ENCODE measurements around the gene TRIP12. TPM values are rescaled to one million over a fixed set of nuclear protein-coding genes. Genes with fewer than 3 reads are reported as not detected.
"Not testable (repeated sequence)": the region's sequence is repeated elsewhere in the genome, so short reads cannot be mapped to it uniquely, and the experiment has no call there.

TRIP12 gene
- total RNA-seq, 1 experiment from 2014 or later = 368 TPM

DNA sequence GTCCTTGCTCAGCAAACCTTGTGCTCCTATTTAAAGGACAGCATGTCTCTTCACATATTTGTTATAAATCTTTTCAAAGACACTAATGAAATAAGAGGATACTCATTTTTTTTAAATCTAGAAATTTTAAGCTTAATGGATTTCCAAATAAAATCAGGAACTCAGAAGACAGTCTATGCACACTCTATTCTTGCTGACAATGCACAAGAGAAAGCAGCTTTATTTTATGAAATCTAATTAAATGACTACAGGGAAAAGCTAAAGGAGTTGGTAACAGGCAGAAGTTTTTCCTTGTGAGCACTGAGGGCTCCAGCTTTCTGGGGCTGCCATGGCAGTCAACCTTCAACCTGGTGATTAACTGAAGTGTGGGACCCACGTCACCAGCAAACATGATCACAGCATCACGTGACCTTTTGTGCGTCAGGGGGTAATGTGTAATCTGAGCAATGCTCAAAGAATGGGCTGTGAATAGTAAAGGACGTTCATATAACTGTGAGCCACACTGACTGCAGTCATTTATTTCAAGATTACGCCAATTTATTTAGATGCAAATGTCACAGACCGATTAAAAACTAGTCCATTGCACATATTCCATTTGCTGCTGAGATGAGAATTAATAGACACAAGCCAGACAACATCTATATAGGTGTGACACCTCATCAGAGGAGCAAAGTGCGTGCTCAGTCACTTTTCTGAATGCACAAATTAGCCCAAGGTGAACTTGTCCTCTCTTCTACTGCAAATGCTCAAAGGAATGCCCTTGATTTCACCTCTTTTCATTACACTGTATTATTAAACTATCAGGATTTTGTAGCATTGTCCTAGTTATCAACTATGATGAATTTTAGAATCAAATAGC is 195.9 kb downstream of the TRIP12 start:
- Histone ChIP-seq H3K27ac (ENCODE audit: low read length) (no peak overlapping the region), H3K9me3 (ENCODE audit: control insufficient read depth, insufficient read depth, low read depth, low read length) (no peaks in the 10 kb centered on the region), H3K36me3 (ENCODE audit: control insufficient read depth, insufficient read depth, low read length) (no peaks in the 10 kb centered on the region), H3K27me3 (ENCODE audit: control insufficient read depth, insufficient read depth, low read length) (peaks cover 3% of the 10 kb centered on the region; the same call in 1 of the 2 replicates), H3K4me1 (ENCODE audit: control insufficient read depth, insufficient read depth, low read length) (no peaks in the 10 kb centered on the region), H3K4me3 (ENCODE audit: low read depth in 2 of 2, low read length in 2 of 2) (no peak overlapping the region)
- POLR2A ChIA-PET = no interaction called here
- CTCF ChIA-PET = no interaction called here
- DNase-seq (ENCODE audit: low read depth, low spot score) (peak; percentile 42), ATAC-seq (no peak)
- no TSS peak for BruUV-seq (replicated peaks)
- intact Hi-C loops (cut with micrococcal nuclease; ENCODE audit: unreplicated experiment) (no loop called here), in situ Hi-C loops (cut with HindIII; ENCODE audit: low pct_unique_long_range_greater_than_20kb, low sequenced_read_pairs) (no loop called here)
- TF ChIP-seq, protein P1, sequence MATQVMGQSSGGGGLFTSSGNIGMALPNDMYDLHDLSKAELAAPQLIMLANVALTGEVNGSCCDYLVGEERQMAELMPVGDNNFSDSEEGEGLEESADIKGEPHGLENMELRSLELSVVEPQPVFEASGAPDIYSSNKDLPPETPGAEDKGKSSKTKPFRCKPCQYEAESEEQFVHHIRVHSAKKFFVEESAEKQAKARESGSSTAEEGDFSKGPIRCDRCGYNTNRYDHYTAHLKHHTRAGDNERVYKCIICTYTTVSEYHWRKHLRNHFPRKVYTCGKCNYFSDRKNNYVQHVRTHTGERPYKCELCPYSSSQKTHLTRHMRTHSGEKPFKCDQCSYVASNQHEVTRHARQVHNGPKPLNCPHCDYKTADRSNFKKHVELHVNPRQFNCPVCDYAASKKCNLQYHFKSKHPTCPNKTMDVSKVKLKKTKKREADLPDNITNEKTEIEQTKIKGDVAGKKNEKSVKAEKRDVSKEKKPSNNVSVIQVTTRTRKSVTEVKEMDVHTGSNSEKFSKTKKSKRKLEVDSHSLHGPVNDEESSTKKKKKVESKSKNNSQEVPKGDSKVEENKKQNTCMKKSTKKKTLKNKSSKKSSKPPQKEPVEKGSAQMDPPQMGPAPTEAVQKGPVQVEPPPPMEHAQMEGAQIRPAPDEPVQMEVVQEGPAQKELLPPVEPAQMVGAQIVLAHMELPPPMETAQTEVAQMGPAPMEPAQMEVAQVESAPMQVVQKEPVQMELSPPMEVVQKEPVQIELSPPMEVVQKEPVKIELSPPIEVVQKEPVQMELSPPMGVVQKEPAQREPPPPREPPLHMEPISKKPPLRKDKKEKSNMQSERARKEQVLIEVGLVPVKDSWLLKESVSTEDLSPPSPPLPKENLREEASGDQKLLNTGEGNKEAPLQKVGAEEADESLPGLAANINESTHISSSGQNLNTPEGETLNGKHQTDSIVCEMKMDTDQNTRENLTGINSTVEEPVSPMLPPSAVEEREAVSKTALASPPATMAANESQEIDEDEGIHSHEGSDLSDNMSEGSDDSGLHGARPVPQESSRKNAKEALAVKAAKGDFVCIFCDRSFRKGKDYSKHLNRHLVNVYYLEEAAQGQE (IDR thresholded peaks at IDR 0.05; ENCODE audit: insufficient read depth in 1 of 2, low read depth in 2 of 2, low read length in 1 of 2) = no peak
- TF ChIP-seq, protein P2, sequence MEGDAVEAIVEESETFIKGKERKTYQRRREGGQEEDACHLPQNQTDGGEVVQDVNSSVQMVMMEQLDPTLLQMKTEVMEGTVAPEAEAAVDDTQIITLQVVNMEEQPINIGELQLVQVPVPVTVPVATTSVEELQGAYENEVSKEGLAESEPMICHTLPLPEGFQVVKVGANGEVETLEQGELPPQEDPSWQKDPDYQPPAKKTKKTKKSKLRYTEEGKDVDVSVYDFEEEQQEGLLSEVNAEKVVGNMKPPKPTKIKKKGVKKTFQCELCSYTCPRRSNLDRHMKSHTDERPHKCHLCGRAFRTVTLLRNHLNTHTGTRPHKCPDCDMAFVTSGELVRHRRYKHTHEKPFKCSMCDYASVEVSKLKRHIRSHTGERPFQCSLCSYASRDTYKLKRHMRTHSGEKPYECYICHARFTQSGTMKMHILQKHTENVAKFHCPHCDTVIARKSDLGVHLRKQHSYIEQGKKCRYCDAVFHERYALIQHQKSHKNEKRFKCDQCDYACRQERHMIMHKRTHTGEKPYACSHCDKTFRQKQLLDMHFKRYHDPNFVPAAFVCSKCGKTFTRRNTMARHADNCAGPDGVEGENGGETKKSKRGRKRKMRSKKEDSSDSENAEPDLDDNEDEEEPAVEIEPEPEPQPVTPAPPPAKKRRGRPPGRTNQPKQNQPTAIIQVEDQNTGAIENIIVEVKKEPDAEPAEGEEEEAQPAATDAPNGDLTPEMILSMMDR (IDR thresholded peaks at IDR 0.05) = no peak
- TF ChIP-seq POLR2AphosphoS5 (IDR thresholded peaks at IDR 0.05; ENCODE audit: low read depth, low read length) (no peak), SIN3A (IDR thresholded peaks at IDR 0.05; ENCODE audit: borderline replicate concordance, insufficient read depth, low read depth, low read length) (no peak), TCF7L2 (IDR thresholded peaks at IDR 0.05; ENCODE audit: low read depth, low read length) (no peak)

DNA sequence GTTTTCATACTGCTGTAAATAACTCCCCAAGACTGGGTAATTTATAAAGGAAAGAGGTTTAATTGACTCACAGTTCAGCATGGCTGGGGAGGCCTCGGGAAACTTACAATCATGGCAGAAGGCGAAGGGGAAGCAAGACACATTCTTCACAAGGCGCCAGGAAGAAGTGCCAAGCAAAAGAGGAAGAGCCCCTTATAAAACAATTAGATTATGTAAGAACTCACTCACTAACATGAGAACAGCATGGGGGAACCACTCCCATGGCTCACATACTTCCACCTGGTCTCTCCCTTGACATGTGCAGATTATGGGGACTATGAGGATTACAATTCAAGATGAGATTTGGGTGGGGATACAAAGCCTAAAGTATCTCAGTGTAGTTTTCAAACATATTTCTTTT is 198.6 kb downstream of the TRIP12 start:
- CTCF ChIA-PET; in situ Hi-C loops (cut with HindIII; ENCODE audit: low pct_unique_long_range_greater_than_20kb, low sequenced_read_pairs); H3K4me1 ChIP-seq (ENCODE audit: control insufficient read depth, insufficient read depth, low read length); intact Hi-C loops (cut with micrococcal nuclease; ENCODE audit: unreplicated experiment); POLR2A ChIA-PET; BruUV-seq (replicated peaks); DNase-seq (ENCODE audit: low read depth, low spot score); H3K36me3 ChIP-seq (ENCODE audit: control insufficient read depth, insufficient read depth, low read length); H3K27ac ChIP-seq (ENCODE audit: low read length); H3K9me3 ChIP-seq (ENCODE audit: control insufficient read depth, insufficient read depth, low read depth, low read length); H3K27me3 ChIP-seq (ENCODE audit: control insufficient read depth, insufficient read depth, low read length); ATAC-seq; H3K4me3 ChIP-seq (ENCODE audit: low read depth in 2 of 2, low read length in 2 of 2): not testable (repeated sequence)
